HL-60 (cell line): ENCODE results near the gene FMO4.

ENCODE experiments used
- GABPA ChIP-seq: IDR thresholded peaks from 2 replicates; pipeline ENCODE4 v1.6.1; 2012; ENCODE audit warnings: low read depth
- TF ChIP-seq, protein P1 (sequence below): IDR thresholded peaks from one replicate; pipeline ENCODE4 v1.5.1; 2011; ENCODE audit warnings: low read length, control low read depth, inconsistent platforms; ENCODE audit not compliant: insufficient read depth

DNA sequence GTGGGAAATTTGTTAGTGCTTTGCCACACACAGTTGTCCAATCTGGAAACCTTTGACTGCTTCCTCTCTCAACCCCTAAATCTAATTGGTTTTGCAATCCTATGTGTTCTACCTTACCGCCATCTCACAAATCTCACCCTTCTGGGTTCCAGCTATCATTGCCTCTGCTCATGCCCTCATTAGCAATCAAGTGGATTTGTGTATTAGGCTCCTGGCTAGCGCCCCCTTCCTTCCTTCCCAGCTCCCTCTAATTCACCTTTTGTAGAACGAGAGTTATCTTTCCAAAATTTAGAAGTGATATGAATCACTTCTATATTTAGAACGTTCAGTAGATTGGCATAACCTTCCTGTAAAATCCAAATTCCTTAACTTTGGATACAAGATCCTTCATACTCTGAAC, 47.1 kb upstream of the FMO4 start:
- TF ChIP-seq, protein P1, sequence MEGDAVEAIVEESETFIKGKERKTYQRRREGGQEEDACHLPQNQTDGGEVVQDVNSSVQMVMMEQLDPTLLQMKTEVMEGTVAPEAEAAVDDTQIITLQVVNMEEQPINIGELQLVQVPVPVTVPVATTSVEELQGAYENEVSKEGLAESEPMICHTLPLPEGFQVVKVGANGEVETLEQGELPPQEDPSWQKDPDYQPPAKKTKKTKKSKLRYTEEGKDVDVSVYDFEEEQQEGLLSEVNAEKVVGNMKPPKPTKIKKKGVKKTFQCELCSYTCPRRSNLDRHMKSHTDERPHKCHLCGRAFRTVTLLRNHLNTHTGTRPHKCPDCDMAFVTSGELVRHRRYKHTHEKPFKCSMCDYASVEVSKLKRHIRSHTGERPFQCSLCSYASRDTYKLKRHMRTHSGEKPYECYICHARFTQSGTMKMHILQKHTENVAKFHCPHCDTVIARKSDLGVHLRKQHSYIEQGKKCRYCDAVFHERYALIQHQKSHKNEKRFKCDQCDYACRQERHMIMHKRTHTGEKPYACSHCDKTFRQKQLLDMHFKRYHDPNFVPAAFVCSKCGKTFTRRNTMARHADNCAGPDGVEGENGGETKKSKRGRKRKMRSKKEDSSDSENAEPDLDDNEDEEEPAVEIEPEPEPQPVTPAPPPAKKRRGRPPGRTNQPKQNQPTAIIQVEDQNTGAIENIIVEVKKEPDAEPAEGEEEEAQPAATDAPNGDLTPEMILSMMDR = no peak
- TF ChIP-seq GABPA = no peak
